Measurements from ENCODE around the gene DEGS2.

Gene DEGS2

GRCh38 chr14:100147691-100148464, 11.6 kb downstream of the DEGS2 start:
- no peak for DNase-seq (ENCODE audit: low spot score)

- DNase-seq (ENCODE audit: low spot score) = peak; percentile 61
These were observed 12.2 kb downstream of the DEGS2 start for GRCh38 chr14:100147181-100147631.

GRCh38 chr14:100146531-100147091, 12.8 kb downstream of the DEGS2 start:
- DNase-seq (ENCODE audit: low spot score) = no peak

GRCh38 chr14:100145682-100146464, 13.6 kb downstream of the DEGS2 start:
- no peak for DNase-seq (ENCODE audit: low spot score)

- no peak for DNase-seq (ENCODE audit: low spot score)
These were observed 14.3 kb downstream of the DEGS2 start for GRCh38 chr14:100144996-100145646.

- no peak for DNase-seq (ENCODE audit: low spot score)
These were observed 14.8 kb downstream of the DEGS2 start for GRCh38 chr14:100144645-100144995.

- no peak for DNase-seq (ENCODE audit: low spot score)
These were observed 15.5 kb downstream of the DEGS2 start for GRCh38 chr14:100143934-100144333.

GRCh38 chr14:100143523-100143922, 15.9 kb downstream of the DEGS2 start:
- DNase-seq (ENCODE audit: low spot score) = no peak

GRCh38 chr14:100142073-100143040, 17.1 kb downstream of the DEGS2 start:
- no peak for DNase-seq (ENCODE audit: low spot score)

- no peak for DNase-seq (ENCODE audit: low spot score)
These were observed 18.3 kb downstream of the DEGS2 start for GRCh38 chr14:100141098-100141497.

GRCh38 chr14:100140452-100141078, 18.9 kb downstream of the DEGS2 start:
- DNase-seq (ENCODE audit: low spot score) = no peak

GRCh38 chr14:100138955-100139354, 20.5 kb downstream of the DEGS2 start:
- no peak for DNase-seq (ENCODE audit: low spot score)

GRCh38 chr14:100138082-100138787, 21.2 kb downstream of the DEGS2 start:
- no peak for DNase-seq (ENCODE audit: low spot score)

- no peak for DNase-seq (ENCODE audit: low spot score)
These were observed 22.3 kb downstream of the DEGS2 start for GRCh38 chr14:100137173-100137572.

- no peak for DNase-seq (ENCODE audit: low spot score)
These were observed 23.7 kb downstream of the DEGS2 start for GRCh38 chr14:100135784-100136183.

- no peak for DNase-seq (ENCODE audit: low spot score)
These were observed 24.4 kb downstream of the DEGS2 start for GRCh38 chr14:100135073-100135472.

GRCh38 chr14:100134586-100134985, 24.9 kb downstream of the DEGS2 start:
- no peak for DNase-seq (ENCODE audit: low spot score)

- no peak for DNase-seq (ENCODE audit: low spot score)
These were observed 26.4 kb downstream of the DEGS2 start for GRCh38 chr14:100132903-100133510.

GRCh38 chr14:100132161-100132902, 27.1 kb downstream of the DEGS2 start:
- no peak for DNase-seq (ENCODE audit: low spot score)
